SK-N-SH (cell line): ENCODE results near the gene PIK3IP1. TPM values are rescaled to one million over a fixed set of nuclear protein-coding genes. Genes with fewer than 3 reads are reported as not detected.

Experiments used
- CTCF ChIA-PET: fragments of 300-600, 350-600 bp; formaldehyde crosslinking; extraction: SDS; loops from one replicate; lab custom pipeline; 2021; lab: Yijun Ruan, JAX
- POLR2A ChIA-PET: fragments of 350-600 bp; sonication (Branson Sonifier 250); formaldehyde crosslinking; extraction: SDS; loops from one replicate; lab custom pipeline; 2020; ENCODE audit warnings: antibody characterized with exemption, inconsistent platforms; lab: Yijun Ruan, JAX
- DNase-seq: peaks from one replicate; pipeline ENCODE4 v3.0.0; 2012
- H2AFZ ChIP-seq: fragments of 200-600 bp; sonication (generic); 2 replicates; pipeline ENCODE4 v1.8.1; 2016; ENCODE audit warnings: antibody characterized with exemption, mild to moderate bottlenecking, low read depth
- H3F3A ChIP-seq: fragments of 200-600 bp; sonication (generic); replicated peaks from 2 replicates; pipeline ENCODE3; 2016; ENCODE audit warnings: antibody characterized with exemption, mild to moderate bottlenecking; ENCODE audit not compliant: insufficient read depth
- H3K27ac ChIP-seq, 2 experiments: fragments of 200-500 bp in 1 of 2; fragments of 200-600 bp in 1 of 2; sonication (Bioruptor generic) in 1 of 2; sonication (generic), shearing (Covaris generic) in 1 of 2; 2 replicates each; pipeline versions ENCODE4 v1.5.1 to v1.6.1; 2014 to 2016; ENCODE audit warnings: low read depth in 2 of 2, inconsistent platforms in 1 of 2, low read length in 1 of 2, mild to moderate bottlenecking in 1 of 2, mixed read lengths in 1 of 2
- H3K27me3 ChIP-seq: fragments of 200-600 bp; sonication (generic), shearing (Covaris generic); 2 replicates; pipeline ENCODE4 v1.6.1; 2016; ENCODE audit warnings: mixed run types; ENCODE audit not compliant: insufficient read depth
- H3K36me3 ChIP-seq, 2 experiments: fragments of 200-500 bp in 1 of 2; fragments of 200-600 bp in 1 of 2; sonication (Bioruptor generic) in 1 of 2; sonication (generic) in 1 of 2; replicated peaks in 1 of 2; 2 replicates each; pipeline versions ENCODE3 to v1.5.1; 2014 to 2016; ENCODE audit warnings: low read length in 1 of 2, mild to moderate bottlenecking in 1 of 2; ENCODE audit not compliant: insufficient read depth in 2 of 2, control insufficient read depth in 1 of 2
- H3K4me1 ChIP-seq, 2 experiments: fragments of 200-500 bp in 1 of 2; fragments of 200-600 bp in 1 of 2; sonication (Bioruptor generic) in 1 of 2; sonication (generic), shearing (Covaris generic) in 1 of 2; 2 replicates each; pipeline versions ENCODE4 v1.5.1 to v1.6.1; 2014 to 2016; ENCODE audit warnings: low read depth in 1 of 2, low read length in 1 of 2, mixed run types in 1 of 2; ENCODE audit not compliant: insufficient read depth in 2 of 2, control insufficient read depth in 1 of 2
- H3K4me2 ChIP-seq: fragments of 200-600 bp; sonication (generic), shearing (Covaris generic); 2 replicates; pipeline ENCODE4 v1.6.1; 2017; ENCODE audit warnings: mixed run types
- H3K4me3 ChIP-seq, 2 experiments: fragments of 200-500 bp in 1 of 2; fragments of 200-600 bp in 1 of 2; sonication (Bioruptor generic) in 1 of 2; sonication (generic), shearing (Covaris generic) in 1 of 2; 2 replicates each; pipeline versions ENCODE4 v1.5.1 to v1.8.1; 2014 to 2016; ENCODE audit warnings: low read depth in 2 of 2, inconsistent platforms in 1 of 2, low read length in 1 of 2, mild to moderate bottlenecking in 1 of 2, mixed read lengths in 1 of 2, moderate library complexity in 1 of 2
- H3K79me2 ChIP-seq: fragments of 200-600 bp; sonication (generic); 2 replicates; pipeline ENCODE4 v1.8.1; 2017; ENCODE audit warnings: mild to moderate bottlenecking; ENCODE audit not compliant: insufficient read depth
- H3K9ac ChIP-seq: fragments of 200-600 bp; sonication (generic); 2 replicates; pipeline ENCODE4 v1.6.1; 2017; ENCODE audit warnings: mixed run types
- H3K9me2 ChIP-seq: fragments of 200-600 bp; sonication (generic); 2 replicates; pipeline ENCODE4 v1.6.1; 2017; ENCODE audit warnings: mixed run types
- H3K9me3 ChIP-seq: fragments of 200-600 bp; sonication (generic); 2 replicates; pipeline ENCODE4 v1.6.1; 2017; ENCODE audit warnings: mixed run types, mild to moderate bottlenecking, moderate library complexity
- H4K20me1 ChIP-seq: fragments of 200-600 bp; sonication (generic); 2 replicates; pipeline ENCODE4 v1.6.1; 2017; ENCODE audit warnings: mild to moderate bottlenecking, mixed run types; ENCODE audit not compliant: insufficient read depth
- FOSL2 ChIP-seq: IDR thresholded peaks from 2 replicates; pipeline ENCODE4 v1.4.0; 2012; ENCODE audit warnings: low read depth, mild to moderate bottlenecking, moderate library complexity, borderline replicate concordance
- FOXM1 ChIP-seq: IDR thresholded peaks from 2 replicates; pipeline ENCODE4 v1.4.0; 2012; ENCODE audit warnings: low read depth, mild to moderate bottlenecking
- GABPA ChIP-seq: IDR thresholded peaks from 2 replicates; pipeline ENCODE4 v1.4.0; 2012; ENCODE audit warnings: low read depth, mild to moderate bottlenecking
- JUND ChIP-seq: IDR thresholded peaks from 2 replicates; pipeline ENCODE4 v1.4.0; 2012
- NFIC ChIP-seq: IDR thresholded peaks from 2 replicates; pipeline ENCODE4 v1.4.0; 2012; ENCODE audit warnings: borderline replicate concordance
- POLR2AphosphoS5 ChIP-seq: IDR thresholded peaks from 2 replicates; pipeline ENCODE4 v1.6.1; 2012; ENCODE audit warnings: low read depth, low read length
- RFX5 ChIP-seq: IDR thresholded peaks from 2 replicates; pipeline ENCODE4 v1.6.1; 2012; ENCODE audit warnings: mild to moderate bottlenecking, improper control_type of control experiment, low read length
- SIN3A ChIP-seq: IDR thresholded peaks from 2 replicates; pipeline ENCODE4 v1.6.1; 2012; ENCODE audit warnings: low read depth, mild to moderate bottlenecking, low read length, moderate library complexity, borderline replicate concordance
- WGBS: methylation state at CpG from one replicate; pipeline ENCODE4 v1.1.6; 2017; ENCODE audit warnings: low lambda C conversion rate; 5-methylcytosine and 5-hydroxymethylcytosine counted together
- polyA plus RNA-seq, 3 experiments: library from polyadenylated mRNA; depleted of rRNA; stranded (reverse); fragments of >200 nt; gene quantifications; 2 replicates each; pipeline ENCODE4 v1.2.3, GENCODE V29; 2012
- TF ChIP-seq, protein P1 (sequence below): IDR thresholded peaks from 2 replicates; pipeline ENCODE4 v1.4.0; 2012; ENCODE audit warnings: low read depth
- TF ChIP-seq, protein P2 (sequence below): fragments of 150-350 bp; IDR thresholded peaks from 2 replicates; pipeline ENCODE4 v1.6.1; 2017; ENCODE audit warnings: antibody characterized with exemption, low read length, low read depth, borderline replicate concordance
- TF ChIP-seq, protein P3 (sequence below): fragments of 150-350 bp; IDR thresholded peaks from 2 replicates; pipeline ENCODE4 v1.6.1; 2016; ENCODE audit warnings: mild to moderate bottlenecking, low read depth, low read length
- TF ChIP-seq, protein P4 (sequence below): IDR thresholded peaks from 2 replicates; pipeline ENCODE4 v1.4.0; 2012; ENCODE audit warnings: low read depth, borderline replicate concordance

The PIK3IP1 gene
- polyA plus RNA-seq, 1 of the 3 experiments (the other 2 are of a cell fraction) = 8.6 TPM

DNA sequence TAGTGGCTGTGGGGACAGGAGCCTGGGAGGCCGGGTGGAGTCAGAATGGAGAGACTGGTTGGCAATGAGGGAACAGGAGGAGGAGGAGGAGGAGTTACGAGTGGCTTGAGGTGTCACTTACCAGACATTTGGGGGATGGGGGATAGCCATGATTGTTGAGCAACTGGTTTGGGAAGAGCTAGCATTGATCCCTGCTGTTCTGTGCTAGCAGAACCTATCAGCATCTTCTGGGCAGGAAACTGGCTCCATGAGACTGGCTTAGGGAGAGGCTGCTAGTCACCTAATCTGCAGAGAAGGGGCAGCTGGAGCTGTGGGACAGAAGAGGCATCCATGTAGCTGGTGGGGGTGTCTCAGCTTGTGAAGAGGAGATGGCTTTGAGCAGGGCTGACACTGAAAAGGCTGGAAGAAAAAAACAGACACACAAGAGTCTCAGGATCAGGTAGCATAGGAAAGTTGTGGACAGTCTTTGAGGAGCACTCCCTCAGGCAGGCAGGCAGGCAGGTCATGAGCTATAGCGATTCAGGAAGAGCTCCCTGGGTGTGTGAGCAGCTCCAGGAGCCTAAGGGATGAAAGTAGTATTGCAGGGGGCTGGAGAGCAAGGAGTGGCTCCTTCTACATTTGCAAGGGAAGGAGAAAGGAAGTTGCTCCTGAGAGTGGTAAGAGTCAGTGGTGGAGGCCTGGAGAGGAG, 22.3 kb downstream of the PIK3IP1 start (continued):
- TF ChIP-seq RFX5 (no peak), SIN3A (no peak), POLR2AphosphoS5 (no peak), FOSL2 (no peak)
- TF ChIP-seq, protein P1, sequence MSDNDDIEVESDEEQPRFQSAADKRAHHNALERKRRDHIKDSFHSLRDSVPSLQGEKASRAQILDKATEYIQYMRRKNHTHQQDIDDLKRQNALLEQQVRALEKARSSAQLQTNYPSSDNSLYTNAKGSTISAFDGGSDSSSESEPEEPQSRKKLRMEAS = no peak
- TF ChIP-seq, protein P2, sequence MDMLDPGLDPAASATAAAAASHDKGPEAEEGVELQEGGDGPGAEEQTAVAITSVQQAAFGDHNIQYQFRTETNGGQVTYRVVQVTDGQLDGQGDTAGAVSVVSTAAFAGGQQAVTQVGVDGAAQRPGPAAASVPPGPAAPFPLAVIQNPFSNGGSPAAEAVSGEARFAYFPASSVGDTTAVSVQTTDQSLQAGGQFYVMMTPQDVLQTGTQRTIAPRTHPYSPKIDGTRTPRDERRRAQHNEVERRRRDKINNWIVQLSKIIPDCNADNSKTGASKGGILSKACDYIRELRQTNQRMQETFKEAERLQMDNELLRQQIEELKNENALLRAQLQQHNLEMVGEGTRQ = no peak
- TF ChIP-seq, protein P3, sequence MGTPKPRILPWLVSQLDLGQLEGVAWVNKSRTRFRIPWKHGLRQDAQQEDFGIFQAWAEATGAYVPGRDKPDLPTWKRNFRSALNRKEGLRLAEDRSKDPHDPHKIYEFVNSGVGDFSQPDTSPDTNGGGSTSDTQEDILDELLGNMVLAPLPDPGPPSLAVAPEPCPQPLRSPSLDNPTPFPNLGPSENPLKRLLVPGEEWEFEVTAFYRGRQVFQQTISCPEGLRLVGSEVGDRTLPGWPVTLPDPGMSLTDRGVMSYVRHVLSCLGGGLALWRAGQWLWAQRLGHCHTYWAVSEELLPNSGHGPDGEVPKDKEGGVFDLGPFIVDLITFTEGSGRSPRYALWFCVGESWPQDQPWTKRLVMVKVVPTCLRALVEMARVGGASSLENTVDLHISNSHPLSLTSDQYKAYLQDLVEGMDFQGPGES = no peak

DNA sequence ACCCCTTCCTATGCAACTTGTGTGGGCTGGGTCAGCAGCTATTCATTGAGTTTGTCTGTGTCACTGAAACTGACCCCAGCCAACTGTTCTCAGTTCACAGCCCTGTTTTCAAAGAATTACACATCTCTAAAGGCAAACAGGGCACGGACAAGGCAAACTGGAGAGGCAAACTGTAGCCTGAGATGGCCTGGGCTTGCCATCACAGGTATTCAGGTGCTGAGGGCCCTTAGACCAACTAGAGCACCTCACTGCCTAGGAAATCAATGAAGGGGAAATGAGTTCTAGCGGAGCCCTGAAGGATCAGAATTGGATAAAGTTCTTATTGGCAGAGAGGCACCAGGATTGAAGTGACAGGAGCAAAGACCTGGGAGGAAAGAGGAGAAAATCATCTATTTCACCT, 24.0 kb downstream of the PIK3IP1 start:
- Histone ChIP-seq H4K20me1 (no peaks in the 10 kb centered on the region), H3K79me2 (no peaks in the 10 kb centered on the region), H3K9me2 (no peaks in the 10 kb centered on the region), H3K36me3 (peaks cover 42 to 43% of the 10 kb centered on the region in 2 experiments), H3K27ac (no peak overlapping the region), H3K27me3 (no peaks in the 10 kb centered on the region), H3K4me1 (no peaks in the 10 kb centered on the region; a peak in 1 of 4 replicates), H2AFZ (no peak overlapping the region), H3K9ac (no peak overlapping the region), H3F3A (peaks cover 6% of the 10 kb centered on the region), H3K9me3 (no peaks in the 10 kb centered on the region), H3K4me3 (no peak overlapping the region), H3K4me2 (no peak overlapping the region)
- CTCF ChIA-PET = interaction anchor here (2.9 to 6.9 kb wide), 2 partner anchors 20 to 56 kb away, joined by 10 to 85 read pairs; partner anchors contain the start of gene LIMK2
- no peak for DNase-seq
- WGBS = 97% methylated on average over 2 of the region's 2 CpGs
- POLR2A ChIA-PET = no interaction called here
- no peak for TF ChIP-seq JUND
- no peak for TF ChIP-seq SIN3A
- TF ChIP-seq FOXM1 = no peak
- no peak for TF ChIP-seq NFIC
- no peak for TF ChIP-seq GABPA
- TF ChIP-seq RFX5 = no peak
- TF ChIP-seq, protein P4, sequence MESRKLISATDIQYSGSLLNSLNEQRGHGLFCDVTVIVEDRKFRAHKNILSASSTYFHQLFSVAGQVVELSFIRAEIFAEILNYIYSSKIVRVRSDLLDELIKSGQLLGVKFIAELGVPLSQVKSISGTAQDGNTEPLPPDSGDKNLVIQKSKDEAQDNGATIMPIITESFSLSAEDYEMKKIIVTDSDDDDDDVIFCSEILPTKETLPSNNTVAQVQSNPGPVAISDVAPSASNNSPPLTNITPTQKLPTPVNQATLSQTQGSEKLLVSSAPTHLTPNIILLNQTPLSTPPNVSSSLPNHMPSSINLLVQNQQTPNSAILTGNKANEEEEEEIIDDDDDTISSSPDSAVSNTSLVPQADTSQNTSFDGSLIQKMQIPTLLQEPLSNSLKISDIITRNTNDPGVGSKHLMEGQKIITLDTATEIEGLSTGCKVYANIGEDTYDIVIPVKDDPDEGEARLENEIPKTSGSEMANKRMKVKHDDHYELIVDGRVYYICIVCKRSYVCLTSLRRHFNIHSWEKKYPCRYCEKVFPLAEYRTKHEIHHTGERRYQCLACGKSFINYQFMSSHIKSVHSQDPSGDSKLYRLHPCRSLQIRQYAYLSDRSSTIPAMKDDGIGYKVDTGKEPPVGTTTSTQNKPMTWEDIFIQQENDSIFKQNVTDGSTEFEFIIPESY = no peak
